ENCODE data around the gene CASK.

GRCh38 chrX:41909068-41909467, 14.3 kb downstream of the CASK start:
- no peak for TF ChIP-seq TOX (CRISPR knock-in tag; IDR thresholded peaks at IDR 0.05; ENCODE audit: borderline replicate concordance)
- no peak for TF ChIP-seq BACH2 (CRISPR knock-in tag; IDR thresholded peaks at IDR 0.05; ENCODE audit: borderline replicate concordance)

Data from SK-N-SH treated with all-trans-retinoic acid at 6 μM for 48 hours (cell line).